HepG2 (cell line): Measurements from ENCODE around the gene CKM.

Experiments used
- CTCF ChIP-seq: sonication (generic); formaldehyde crosslinking; IDR thresholded peaks from 2 replicates; pipeline ENCODE4 v1.5.0; 2020; ENCODE audit warnings: mild to moderate bottlenecking, missing genetic modification reagents, moderate library complexity
- ZSCAN20 ChIP-seq: sonication (generic); formaldehyde crosslinking; IDR thresholded peaks from 2 replicates; pipeline ENCODE4 v1.4.0; 2020; ENCODE audit warnings: missing genetic modification reagents, mild to moderate bottlenecking, borderline replicate concordance

GRCh38 chr19:45355910-45356309, 33.2 kb upstream of the CKM start:
- TF ChIP-seq CTCF (CRISPR knock-in tag) (no peak), ZSCAN20 (CRISPR knock-in tag) (no peak)
